ENCODE measurements around the gene ABCD1.

GRCh38 chrX:153744210-153745066 is 19.8 kb downstream of the ABCD1 start:
- TF ChIP-seq CTCF (conservative IDR thresholded peaks at IDR 0.05; ENCODE audit: low read depth, low read length) (peak; percentile 40; the same call in 1 of the 2 replicates), EZH2 (IDR thresholded peaks at IDR 0.05; ENCODE audit: low read length, unreplicated experiment) (no peak), EZH2phosphoT487 (IDR thresholded peaks at IDR 0.05; ENCODE audit: borderline replicate concordance, low read length) (no peak)
